22Rv1 (cell line): ENCODE results near the gene AFG1L.
"Not testable (repeated sequence)": the region's sequence is repeated elsewhere in the genome, so short reads cannot be mapped to it uniquely, and the experiment has no call there.

ENCODE experiments used
- H3K27ac ChIP-seq: fragments of 450-650 bp; 2 replicates; pipeline ENCODE4 v1.5.1; 2017
- ZFX ChIP-seq: fragments of 450-650 bp; IDR thresholded peaks from 2 replicates; pipeline ENCODE4 v1.6.1; 2017; ENCODE audit warnings: antibody characterized with exemption, borderline replicate concordance
- TF ChIP-seq, protein P1 (sequence below): fragments of 450-650 bp; IDR thresholded peaks from 2 replicates; pipeline ENCODE4 v1.5.1; 2017; ENCODE audit warnings: mild to moderate bottlenecking

Gene AFG1L

DNA sequence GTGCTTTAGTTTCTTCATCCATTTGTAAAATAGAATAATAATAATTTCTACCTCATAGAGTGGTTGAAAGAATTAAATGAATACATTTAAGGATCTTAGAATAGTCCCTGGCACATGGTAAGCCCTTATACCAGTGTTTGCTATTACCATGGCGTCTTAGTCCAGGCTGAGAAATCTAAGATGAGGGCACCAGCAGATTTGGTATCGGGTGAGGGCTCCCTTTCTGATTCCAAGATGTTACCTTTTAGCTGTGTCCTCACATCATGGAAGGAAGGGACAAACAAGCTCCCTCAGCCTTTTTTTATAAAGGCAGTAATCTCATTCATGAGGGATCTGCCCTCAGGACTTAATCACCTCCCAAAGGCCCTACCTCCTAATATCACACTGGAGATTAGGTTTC lies 141.9 kb downstream of the AFG1L start:
- TF ChIP-seq, protein P1, sequence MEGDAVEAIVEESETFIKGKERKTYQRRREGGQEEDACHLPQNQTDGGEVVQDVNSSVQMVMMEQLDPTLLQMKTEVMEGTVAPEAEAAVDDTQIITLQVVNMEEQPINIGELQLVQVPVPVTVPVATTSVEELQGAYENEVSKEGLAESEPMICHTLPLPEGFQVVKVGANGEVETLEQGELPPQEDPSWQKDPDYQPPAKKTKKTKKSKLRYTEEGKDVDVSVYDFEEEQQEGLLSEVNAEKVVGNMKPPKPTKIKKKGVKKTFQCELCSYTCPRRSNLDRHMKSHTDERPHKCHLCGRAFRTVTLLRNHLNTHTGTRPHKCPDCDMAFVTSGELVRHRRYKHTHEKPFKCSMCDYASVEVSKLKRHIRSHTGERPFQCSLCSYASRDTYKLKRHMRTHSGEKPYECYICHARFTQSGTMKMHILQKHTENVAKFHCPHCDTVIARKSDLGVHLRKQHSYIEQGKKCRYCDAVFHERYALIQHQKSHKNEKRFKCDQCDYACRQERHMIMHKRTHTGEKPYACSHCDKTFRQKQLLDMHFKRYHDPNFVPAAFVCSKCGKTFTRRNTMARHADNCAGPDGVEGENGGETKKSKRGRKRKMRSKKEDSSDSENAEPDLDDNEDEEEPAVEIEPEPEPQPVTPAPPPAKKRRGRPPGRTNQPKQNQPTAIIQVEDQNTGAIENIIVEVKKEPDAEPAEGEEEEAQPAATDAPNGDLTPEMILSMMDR: no peak
- no peak for TF ChIP-seq ZFX
- H3K27ac ChIP-seq: no peak overlapping the region

DNA sequence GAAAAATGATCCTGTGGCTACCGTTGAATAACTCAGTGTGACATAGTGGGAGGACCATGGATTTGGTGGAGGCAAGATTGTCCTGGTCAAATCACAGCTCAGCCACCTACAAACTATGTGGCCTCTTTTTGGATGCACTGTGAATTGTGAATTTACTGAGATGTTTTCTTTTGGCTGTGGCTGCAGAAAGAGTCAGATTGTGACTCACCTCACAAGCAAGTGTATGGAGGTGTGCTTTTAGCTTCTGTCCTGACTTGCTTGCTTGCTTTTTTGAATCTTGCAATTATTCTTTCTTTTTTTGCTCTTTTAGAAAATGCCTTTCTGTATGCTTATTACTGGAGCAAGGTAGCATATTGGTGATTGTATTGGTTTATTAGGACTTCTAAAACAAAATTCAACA lies 143.0 kb downstream of the AFG1L start:
- TF ChIP-seq, protein P1: no peak
- no peak for TF ChIP-seq ZFX
- no peak overlapping the region for H3K27ac ChIP-seq

DNA sequence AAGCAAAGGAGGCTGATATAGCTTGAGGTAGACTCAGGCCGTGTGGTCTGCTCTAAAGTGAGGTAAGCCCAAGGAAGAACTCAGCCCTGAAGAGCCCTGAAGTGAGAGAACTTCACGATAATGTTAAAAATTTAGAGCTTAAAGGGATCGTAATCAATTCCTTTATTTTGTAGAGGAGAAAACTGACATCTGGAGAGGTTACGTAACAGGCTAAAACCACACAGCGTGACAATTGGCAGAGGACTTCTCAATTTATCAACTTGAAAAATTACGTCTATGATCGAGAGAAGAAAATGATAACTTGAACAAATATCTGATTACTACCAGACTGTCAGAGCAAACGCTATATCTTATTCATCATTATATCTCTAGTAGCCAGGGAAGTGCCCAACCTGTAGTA lies 144.1 kb downstream of the AFG1L start:
- no peak overlapping the region for H3K27ac ChIP-seq
- TF ChIP-seq, protein P1: no peak
- TF ChIP-seq ZFX: no peak

DNA sequence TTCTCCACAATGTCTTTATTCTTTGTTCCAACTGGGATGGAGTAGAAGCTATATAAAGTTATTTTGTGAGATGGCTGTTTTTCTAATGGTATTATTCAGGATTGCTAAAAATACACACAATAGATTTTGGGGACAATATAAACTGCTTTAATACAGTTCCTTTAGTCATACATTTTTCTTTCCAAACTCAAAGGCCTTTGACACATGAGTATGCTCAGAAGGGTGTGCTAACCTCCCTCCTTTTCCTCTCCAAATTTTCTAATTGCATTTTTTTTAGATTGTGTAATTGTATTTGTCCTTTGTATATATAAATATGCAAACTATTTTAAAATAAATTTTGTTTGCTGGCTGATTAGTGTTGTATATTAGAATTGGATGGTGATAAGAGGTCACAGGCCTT lies 146.3 kb downstream of the AFG1L start:
- no peak for TF ChIP-seq ZFX
- TF ChIP-seq, protein P1: no peak
- no peak overlapping the region for H3K27ac ChIP-seq

DNA sequence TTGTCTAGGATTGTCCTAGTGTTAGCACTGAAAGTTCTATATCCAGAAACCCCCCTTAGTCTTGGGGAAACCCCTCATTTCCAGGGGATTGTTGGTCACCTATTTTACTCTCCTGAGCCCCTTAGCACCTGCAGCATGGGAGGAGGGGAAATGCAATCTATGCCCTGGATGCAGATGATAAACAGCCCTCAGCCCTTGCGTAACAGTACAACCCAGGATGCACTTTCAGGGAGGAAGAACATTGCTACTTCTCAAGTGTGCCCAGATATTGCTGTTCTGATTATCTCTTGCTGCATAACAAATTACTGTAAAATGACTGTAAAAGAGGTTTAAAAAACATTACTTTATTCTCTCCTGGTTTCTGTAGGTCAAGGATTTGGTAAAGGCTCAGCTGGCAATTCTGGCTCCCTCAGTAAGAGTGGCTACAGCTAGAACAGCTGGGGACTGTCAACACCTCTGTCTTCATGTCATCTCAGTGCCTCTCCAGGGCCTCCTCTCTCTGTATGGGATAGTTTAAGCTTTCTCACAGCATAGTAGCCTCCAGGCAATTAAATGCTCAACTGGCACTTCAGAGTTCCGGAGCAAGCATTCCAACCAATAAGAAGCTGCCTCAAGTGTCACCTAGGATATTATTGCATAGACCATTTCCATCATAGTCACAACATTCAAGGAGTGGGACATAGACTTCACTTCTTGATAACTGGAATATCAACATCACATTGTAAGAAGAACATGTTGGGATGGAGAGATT lies 148.1 kb downstream of the AFG1L start:
- TF ChIP-seq ZFX: no peak
- TF ChIP-seq, protein P1: no peak
- no peak overlapping the region for H3K27ac ChIP-seq

DNA sequence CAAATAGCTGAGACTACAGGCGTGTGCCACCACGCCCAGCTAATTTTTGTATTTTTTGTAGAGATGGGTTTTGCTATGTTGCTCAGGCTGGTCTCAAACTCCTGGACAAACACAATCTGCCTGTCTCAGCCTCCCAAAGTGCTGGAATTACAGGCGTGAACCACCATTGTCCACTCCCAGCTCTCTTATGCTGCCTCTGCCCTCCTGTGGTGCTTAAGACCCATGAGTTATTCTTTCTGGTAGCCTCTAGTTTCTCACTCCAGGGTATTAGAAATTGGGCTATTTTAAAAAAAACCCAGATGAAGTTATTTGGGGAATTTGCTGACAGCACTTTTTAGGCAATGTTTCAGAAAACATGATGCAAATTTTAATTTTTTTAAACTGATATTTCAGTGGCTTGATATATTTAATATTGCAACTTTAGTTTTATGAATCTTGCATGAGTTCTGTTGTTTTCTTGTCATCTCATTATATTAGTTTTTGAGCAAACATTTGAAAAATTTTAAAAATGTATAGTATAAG lies 151.8 kb downstream of the AFG1L start:
- no peak overlapping the region for H3K27ac ChIP-seq
- TF ChIP-seq, protein P1: no peak

DNA sequence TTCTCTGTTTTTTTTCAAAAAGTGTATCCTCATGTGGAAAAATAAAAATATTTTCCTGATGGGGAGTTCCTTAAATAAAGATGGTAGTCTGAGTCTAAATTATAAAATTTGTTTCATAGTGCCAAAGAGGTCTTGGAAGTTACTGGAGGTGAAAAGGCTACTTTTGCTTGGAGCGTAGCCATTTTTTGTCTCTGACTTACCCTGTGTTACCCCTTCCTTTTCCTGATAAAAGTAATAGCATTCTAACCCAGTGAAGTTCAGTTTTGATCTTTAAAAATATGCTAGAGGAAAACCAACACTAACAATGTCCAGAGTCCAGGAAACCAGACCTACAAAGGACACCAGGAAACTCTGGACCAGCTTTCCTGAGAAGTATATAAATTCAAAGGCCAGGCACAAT lies 153.6 kb downstream of the AFG1L start:
- no peak for TF ChIP-seq ZFX
- TF ChIP-seq, protein P1: no peak
- H3K27ac ChIP-seq: no peak overlapping the region

DNA sequence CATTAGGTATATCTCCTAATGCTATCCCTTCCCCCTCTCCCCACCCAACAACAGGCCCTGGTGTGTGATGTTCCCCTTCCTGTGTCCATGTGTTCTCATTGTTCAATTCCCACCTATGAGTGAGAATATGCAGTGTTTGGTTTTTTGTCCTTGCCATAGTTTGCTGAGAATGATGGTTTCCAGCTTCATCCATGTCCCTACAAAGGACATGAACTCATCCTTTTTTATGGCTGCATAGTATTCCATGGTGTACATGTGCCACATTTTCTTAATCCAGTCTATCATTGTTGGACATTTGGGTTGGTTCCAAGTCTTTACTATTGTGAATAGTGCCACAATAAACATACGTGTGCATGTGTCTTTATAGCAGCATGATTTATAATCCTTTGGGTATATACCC lies 154.9 kb downstream of the AFG1L start:
- H3K27ac ChIP-seq: not testable (repeated sequence)
